Neural cell (in vitro differentiated cells): ENCODE measurements around the gene INTS4.

Source experiments
- CTCF ChIP-seq: fragments of 450-650 bp; IDR thresholded peaks from 2 replicates; pipeline ENCODE4 v1.5.1; 2014; ENCODE audit warnings: antibody characterized with exemption, mild to moderate bottlenecking, moderate library complexity; ENCODE audit not compliant: poor library complexity, severe bottlenecking
- POLR2AphosphoS5 ChIP-seq: IDR thresholded peaks from 2 replicates; pipeline ENCODE4 v1.6.1; 2012
- TAF1 ChIP-seq: IDR thresholded peaks from 2 replicates; pipeline ENCODE4 v1.6.1; 2012; ENCODE audit warnings: low read depth

- no peak for TF ChIP-seq CTCF
- no peak for TF ChIP-seq TAF1
- TF ChIP-seq POLR2AphosphoS5, result no peak
These were observed 110.2 kb downstream of the INTS4 start for GRCh38 chr11:77884186-77884828.
